K562 (cell line): ENCODE results near the gene TIGAR. TPM values are rescaled to one million over a fixed set of nuclear protein-coding genes. Genes with fewer than 3 reads are reported as not detected.

Experiments
- EGR1 ChIP-seq: fragments of 450-650 bp; conservative IDR thresholded peaks from 2 replicates; pipeline ENCODE4 v1.6.1; 2017; ENCODE audit warnings: mild to moderate bottlenecking
- FOXA1 ChIP-seq: fragments of 450-650 bp; IDR thresholded peaks from 2 replicates; pipeline ENCODE4 v1.6.1; 2016; ENCODE audit warnings: mild to moderate bottlenecking, borderline replicate concordance
- MEF2A ChIP-seq: IDR thresholded peaks from 2 replicates; pipeline ENCODE4 v1.6.1; 2011; ENCODE audit warnings: low read depth, mild to moderate bottlenecking, low read length, moderate library complexity; ENCODE audit not compliant: control insufficient read depth
- POLR2AphosphoS2 ChIP-seq: IDR thresholded peaks from 2 replicates; pipeline ENCODE4 v1.6.1; 2012; ENCODE audit warnings: low read length, improper control_type of control experiment
- RBM34 ChIP-seq: fragments of 200-400 bp; formaldehyde crosslinking; IDR thresholded peaks from 2 replicates; pipeline ENCODE4 v1.6.1; 2018; ENCODE audit warnings: low read length, borderline replicate concordance; ENCODE audit not compliant: insufficient read depth
- TAF1 ChIP-seq: IDR thresholded peaks from 2 replicates; pipeline ENCODE4 v1.6.1; 2011; ENCODE audit warnings: mild to moderate bottlenecking, low read length, moderate library complexity; ENCODE audit not compliant: insufficient read depth, control insufficient read depth, severe bottlenecking; ENCODE audit errors: extremely low read depth
- YY1 ChIP-seq, 3 experiments: IDR thresholded peaks; 2 replicates each; pipeline ENCODE4 v1.6.1; 2011; ENCODE audit warnings: low read length in 2 of 3, mild to moderate bottlenecking in 2 of 3, moderate library complexity in 2 of 3, borderline replicate concordance in 1 of 3, control low read depth in 1 of 3, low read depth in 1 of 3; ENCODE audit not compliant: insufficient read depth in 3 of 3, insufficient replicate concordance in 2 of 3, control insufficient read depth in 1 of 3, insufficient read length in 1 of 3; ENCODE audit errors: extremely low read depth in 1 of 3
- ZKSCAN1 ChIP-seq: fragments of 150-350 bp; IDR thresholded peaks from 2 replicates; pipeline ENCODE4 v1.6.1; 2016; ENCODE audit warnings: low read depth, low read length
- ZNF431 ChIP-seq: sonication (generic); formaldehyde crosslinking; IDR thresholded peaks from 2 replicates; pipeline ENCODE4 v1.8.0; 2022; ENCODE audit warnings: mild to moderate bottlenecking, missing genetic modification reagents
- ZNF699 ChIP-seq: fragments of 250-450 bp; sonication (Bioruptor Pico); IDR thresholded peaks from 2 replicates; pipeline ENCODE4 v1.8.0; 2021; ENCODE audit warnings: mild to moderate bottlenecking, moderate library complexity; ENCODE audit not compliant: insufficient replicate concordance
- polyA plus RNA-seq, 8 experiments: library from polyadenylated mRNA; depleted of rRNA in 4 of 8; stranded (reverse) in 5 of 8; unstranded in 3 of 8; fragments of >200 nt; fragmentation: Nextera tagmentation in 2 of 8; fragmentation: Illumina TruSeq in 1 of 8; extraction: Ambion mirVana in 2 of 8; extraction: Trizol in 1 of 8; gene quantifications; 2 replicates each; pipeline versions ENCODE4 v1.2.1 to v1.2.3, GENCODE V29; 2011 to 2014; ENCODE audit warnings: inconsistent platforms in 1 of 8, missing spikeins in 1 of 8
- total RNA-seq, 7 experiments: library from RNA; depleted of rRNA in 6 of 7; stranded (reverse); fragments of >200 nt in 6 of 7; fragmentation: Illumina TruSeq in 2 of 7; extraction: Trizol in 2 of 7; gene quantifications; 2 replicates each; pipeline versions ENCODE4 v1.2.1 to v1.2.3, GENCODE V29; 2011 to 2021; ENCODE audit warnings: low replicate concordance in 1 of 7
- TF ChIP-seq, protein P1 (sequence below): IDR thresholded peaks from 3 replicates; pipeline ENCODE4 v1.6.1; 2011; ENCODE audit warnings: borderline replicate concordance, mild to moderate bottlenecking, moderate library complexity; ENCODE audit not compliant: insufficient read length; ENCODE audit errors: extremely low read depth
- TF ChIP-seq, protein P2 (sequence below): fragments of 450-650 bp; IDR thresholded peaks from 2 replicates; pipeline ENCODE4 v1.6.1; 2016; ENCODE audit warnings: missing biosample characterization, missing genetic modification characterization

Gene TIGAR
- total and polyA plus RNA-seq, 9 of the 15 experiments (the other 6 are each of a cell fraction or from before 2014, with no cell fraction given): 0.11 to 1.0 (median 0.53) TPM; not detected in 2

DNA sequence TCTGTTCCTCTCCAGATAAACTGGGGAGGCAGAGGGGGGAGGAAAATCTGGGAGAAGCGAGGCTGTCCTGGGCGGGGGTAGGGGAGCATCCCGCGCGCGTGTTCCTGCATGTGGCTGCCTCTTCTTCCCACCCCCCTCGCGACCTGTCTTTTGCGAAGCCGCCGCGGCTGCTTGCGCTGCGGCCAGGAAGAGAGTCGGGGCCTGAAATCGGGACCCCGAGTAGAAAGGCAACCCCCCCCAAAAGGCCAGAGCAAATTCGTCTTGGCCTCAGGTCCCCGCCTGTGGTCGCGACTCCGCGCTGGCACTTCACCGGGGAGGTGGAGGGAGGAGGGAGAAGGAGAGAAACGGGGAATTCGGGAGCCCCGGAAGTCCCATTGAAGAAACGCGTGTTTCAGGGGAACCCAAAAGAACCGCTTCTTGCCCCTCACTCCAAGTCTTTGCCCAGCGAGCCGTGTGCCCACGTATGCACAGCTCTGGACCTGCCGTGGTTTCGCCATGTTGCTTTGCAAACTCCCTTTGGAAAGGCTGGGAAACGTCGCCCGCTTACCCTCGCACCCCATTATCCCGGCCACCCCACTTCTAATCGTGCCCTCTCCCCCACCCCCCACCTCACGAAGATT is 46.5 kb upstream of the TIGAR start (continued):
- peak; percentile 8 for TF ChIP-seq TAF1
- no peak for TF ChIP-seq ZNF699
- no peak for TF ChIP-seq ZKSCAN1
- no peak for TF ChIP-seq ZNF431 (CRISPR knock-in tag)
- TF ChIP-seq MEF2A: no peak
- TF ChIP-seq FOXA1: no peak
- TF ChIP-seq, protein P1, sequence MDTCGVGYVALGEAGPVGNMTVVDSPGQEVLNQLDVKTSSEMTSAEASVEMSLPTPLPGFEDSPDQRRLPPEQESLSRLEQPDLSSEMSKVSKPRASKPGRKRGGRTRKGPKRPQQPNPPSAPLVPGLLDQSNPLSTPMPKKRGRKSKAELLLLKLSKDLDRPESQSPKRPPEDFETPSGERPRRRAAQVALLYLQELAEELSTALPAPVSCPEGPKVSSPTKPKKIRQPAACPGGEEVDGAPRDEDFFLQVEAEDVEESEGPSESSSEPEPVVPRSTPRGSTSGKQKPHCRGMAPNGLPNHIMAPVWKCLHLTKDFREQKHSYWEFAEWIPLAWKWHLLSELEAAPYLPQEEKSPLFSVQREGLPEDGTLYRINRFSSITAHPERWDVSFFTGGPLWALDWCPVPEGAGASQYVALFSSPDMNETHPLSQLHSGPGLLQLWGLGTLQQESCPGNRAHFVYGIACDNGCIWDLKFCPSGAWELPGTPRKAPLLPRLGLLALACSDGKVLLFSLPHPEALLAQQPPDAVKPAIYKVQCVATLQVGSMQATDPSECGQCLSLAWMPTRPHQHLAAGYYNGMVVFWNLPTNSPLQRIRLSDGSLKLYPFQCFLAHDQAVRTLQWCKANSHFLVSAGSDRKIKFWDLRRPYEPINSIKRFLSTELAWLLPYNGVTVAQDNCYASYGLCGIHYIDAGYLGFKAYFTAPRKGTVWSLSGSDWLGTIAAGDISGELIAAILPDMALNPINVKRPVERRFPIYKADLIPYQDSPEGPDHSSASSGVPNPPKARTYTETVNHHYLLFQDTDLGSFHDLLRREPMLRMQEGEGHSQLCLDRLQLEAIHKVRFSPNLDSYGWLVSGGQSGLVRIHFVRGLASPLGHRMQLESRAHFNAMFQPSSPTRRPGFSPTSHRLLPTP: no peak
- TF ChIP-seq POLR2AphosphoS2: no peak
- TF ChIP-seq EGR1: no peak
- TF ChIP-seq, protein P2, sequence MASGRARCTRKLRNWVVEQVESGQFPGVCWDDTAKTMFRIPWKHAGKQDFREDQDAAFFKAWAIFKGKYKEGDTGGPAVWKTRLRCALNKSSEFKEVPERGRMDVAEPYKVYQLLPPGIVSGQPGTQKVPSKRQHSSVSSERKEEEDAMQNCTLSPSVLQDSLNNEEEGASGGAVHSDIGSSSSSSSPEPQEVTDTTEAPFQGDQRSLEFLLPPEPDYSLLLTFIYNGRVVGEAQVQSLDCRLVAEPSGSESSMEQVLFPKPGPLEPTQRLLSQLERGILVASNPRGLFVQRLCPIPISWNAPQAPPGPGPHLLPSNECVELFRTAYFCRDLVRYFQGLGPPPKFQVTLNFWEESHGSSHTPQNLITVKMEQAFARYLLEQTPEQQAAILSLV: no peak
- peak in 1 of 3 experiments; percentile 21 for TF ChIP-seq YY1 (IDR thresholded peaks at IDR 0.05; ENCODE audit: borderline replicate concordance in 1 of 3, control insufficient read depth in 1 of 3, extremely low read depth in 1 of 3, insufficient read depth in 3 of 3, insufficient read length in 1 of 3, insufficient replicate concordance in 2 of 3, low read depth in 1 of 3, low read length in 2 of 3)
- TF ChIP-seq RBM34: no peak
- TF ChIP-seq, all 486 proteins: peak for 13
